NCI-H2196 treated with DMSO at 0.1 percent for 48 hours (cell line): ENCODE data around the gene ASB9.
A peak's percentile ranks its signal among the peaks of the same experiment; 100 is the strongest.
"Not testable (repeated sequence)": the region's sequence is repeated elsewhere in the genome, so short reads cannot be mapped to it uniquely, and the experiment has no call there.

Experiments
- DNase-seq: peaks from one replicate; lab custom pipeline; 2025; ENCODE audit not compliant: unreplicated experiment; lab: John Stamatoyannopoulos, UW

The ASB9 gene

GRCh38 chrX:15269618-15270521 lies at the start of gene ASB9:
ASB9 (minus strand) TSS chrX:15270083; CDS start chrX:15269874, 209 bp downstream.
- peak; percentile 40 for DNase-seq

DNA sequence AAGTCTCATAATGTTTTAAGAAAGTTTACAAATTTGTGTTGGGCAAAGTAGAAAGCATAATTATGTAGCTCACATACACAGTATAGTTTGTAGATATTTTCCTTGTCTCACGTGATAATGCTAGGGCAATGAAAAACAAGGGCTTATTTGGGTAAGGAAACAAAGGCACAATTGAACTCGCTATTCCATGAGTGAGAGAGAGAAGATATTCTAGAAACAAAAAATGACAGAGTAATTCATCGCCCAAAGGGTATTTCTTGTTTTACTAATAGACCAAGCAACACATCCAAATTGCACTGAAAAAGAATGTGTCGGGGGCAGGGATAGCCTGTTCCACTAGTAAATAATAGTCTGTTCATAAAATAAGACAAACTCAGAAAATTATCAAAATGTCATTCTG lies 49.2 kb upstream of the ASB9 start:
- DNase-seq = no peak

DNA sequence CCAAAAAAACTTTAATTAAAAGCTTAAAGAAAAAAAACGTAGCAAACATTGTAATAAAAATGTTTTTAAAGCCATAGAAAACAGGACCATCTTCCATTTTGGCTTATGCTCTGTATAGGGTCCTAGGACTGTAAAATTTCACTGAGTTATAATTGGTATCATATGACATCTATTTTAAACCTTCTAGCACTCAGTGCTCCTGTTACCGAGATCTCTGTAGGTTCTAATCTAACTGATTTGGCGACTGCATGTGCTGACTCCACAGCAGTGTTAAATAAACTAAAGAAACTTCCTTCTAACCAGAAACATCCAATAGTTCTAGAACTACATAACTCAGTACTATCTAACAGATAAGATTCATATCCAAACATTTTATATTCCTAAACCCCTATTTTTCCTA lies 45.6 kb upstream of the ASB9 start, which contains the start of gene ASB11:
Gene ASB11, minus strand, starts transcription at position 132 of the 400 bp plus-strand sequence. Its CDS starts 35 bp downstream, at position 97.
- DNase-seq = no peak

- no peak for DNase-seq
Measured at GRCh38 chrX:15314472-15314871, 44.6 kb upstream of the ASB9 start.

GRCh38 chrX:15311119-15311518 lies 41.2 kb upstream of the ASB9 start:
- DNase-seq = no peak

DNA sequence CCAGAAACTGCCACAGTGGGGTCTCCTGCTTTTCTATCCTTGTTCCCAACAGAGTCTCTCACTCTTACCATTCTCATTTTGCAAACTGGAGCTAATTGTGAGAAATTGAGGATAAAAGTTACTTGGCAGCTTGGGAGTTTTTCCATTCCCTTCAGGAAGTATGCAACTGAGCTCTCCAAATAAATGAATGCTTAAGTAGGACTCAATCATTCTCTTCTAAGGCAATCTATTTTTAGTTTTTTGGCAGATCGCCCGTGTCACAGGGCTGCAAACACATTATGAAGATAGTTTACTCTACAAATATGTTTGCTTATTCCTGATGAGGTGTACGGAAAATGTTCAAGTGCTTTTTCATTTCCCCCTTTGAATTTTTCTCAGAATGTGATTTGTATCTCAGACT lies 40.2 kb upstream of the ASB9 start:
- DNase-seq = no peak

- DNase-seq = not testable (repeated sequence)
Measured at GRCh38 chrX:15305899-15306298, 36.0 kb upstream of the ASB9 start.

GRCh38 chrX:15301924-15302323 lies 32.0 kb upstream of the ASB9 start:
- no peak for DNase-seq

- no peak for DNase-seq
Measured at GRCh38 chrX:15299941-15300851, 30.3 kb upstream of the ASB9 start.

DNA sequence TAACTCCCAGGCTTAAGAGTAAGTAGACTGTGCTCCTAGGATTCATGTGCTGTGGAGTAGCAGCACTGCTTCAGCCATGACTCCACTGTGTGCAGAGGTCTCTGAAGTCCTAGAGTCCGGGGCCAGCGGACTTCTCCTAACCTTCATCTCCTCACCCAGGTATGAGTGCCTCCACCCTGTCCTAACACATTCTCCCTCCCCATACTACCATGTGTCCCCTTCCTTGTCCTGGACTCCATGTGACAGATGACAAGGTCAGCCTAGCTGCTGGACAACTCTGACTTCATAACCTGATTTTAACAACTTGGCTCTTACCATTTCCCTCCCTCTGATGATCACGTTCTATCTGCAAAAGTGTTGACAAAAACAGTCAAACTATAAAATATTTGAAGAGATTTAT lies 28.9 kb upstream of the ASB9 start:
- no peak for DNase-seq

DNA sequence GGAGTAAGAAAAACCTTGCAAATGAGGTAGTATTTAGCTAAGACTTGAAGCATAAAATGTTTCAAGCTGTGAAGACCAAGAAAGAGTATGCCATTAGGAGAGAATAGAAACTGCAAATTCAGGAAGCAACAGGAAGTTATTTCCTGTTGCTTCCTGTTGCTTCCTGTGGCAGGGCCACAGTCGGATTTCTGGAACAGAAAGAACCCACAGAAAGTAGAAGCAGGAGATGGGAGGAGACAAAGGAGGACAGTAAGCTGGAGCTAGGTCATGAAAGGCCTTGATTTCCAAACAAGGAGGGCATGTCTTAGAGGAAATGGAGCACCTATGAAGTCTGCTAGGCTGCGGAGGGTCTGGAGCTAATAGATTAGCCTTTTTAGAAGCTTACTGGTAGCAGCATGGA lies 28.3 kb upstream of the ASB9 start:
- DNase-seq = no peak

GRCh38 chrX:15293451-15293850 lies 23.6 kb upstream of the ASB9 start:
- DNase-seq = no peak

- no peak for DNase-seq
Measured at GRCh38 chrX:15292861-15293260, 23.0 kb upstream of the ASB9 start.

GRCh38 chrX:15277604-15278003 lies 7.7 kb upstream of the ASB9 start:
- DNase-seq = no peak

GRCh38 chrX:15274946-15275345 lies 5.1 kb upstream of the ASB9 start:
- no peak for DNase-seq

DNA sequence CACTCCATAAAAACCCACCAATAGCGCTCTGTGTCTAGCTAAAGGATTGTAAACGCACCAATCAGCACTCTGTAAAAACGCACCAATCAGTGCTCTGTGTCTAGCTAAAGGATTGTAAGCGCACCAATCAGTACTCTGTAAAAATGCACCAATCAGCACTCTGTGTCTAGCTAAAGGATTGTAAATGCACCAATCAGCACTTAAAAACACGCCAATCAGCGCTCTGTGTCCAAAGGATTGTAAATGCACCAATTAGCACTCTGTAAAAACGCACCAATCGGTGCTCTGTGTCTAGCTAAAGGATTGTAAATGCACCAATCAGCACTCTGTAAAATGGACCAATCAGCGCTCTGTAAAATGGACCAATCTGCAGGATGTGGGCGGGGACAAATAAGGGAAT lies 3.4 kb upstream of the ASB9 start:
- DNase-seq = not testable (repeated sequence)

GRCh38 chrX:15271757-15272156 lies 1.9 kb upstream of the ASB9 start:
- no peak for DNase-seq

DNA sequence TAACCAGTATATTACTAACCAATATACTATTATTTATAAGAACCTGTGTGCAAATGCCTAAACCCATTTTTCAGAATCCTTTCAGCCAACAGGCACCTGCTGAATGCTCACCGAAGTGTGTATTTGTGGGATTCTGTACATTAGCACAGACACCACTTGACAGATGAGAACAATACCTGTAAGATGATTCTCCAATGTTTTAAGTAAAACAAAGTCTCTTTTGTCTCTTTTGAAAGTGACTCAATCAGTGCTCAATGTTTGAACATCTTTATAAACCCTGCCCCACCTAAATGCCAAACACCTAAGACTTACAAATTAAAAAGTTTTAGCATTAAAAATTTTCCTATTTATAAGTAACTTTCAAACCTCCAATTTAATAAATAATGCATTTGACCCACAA lies 763 bp downstream of the ASB9 start:
- DNase-seq = no peak

GRCh38 chrX:15254852-15255251 lies 15.0 kb downstream of the ASB9 start:
- no peak for DNase-seq

GRCh38 chrX:15245896-15246295 lies 24.0 kb downstream of the ASB9 start:
- no peak for DNase-seq

DNA sequence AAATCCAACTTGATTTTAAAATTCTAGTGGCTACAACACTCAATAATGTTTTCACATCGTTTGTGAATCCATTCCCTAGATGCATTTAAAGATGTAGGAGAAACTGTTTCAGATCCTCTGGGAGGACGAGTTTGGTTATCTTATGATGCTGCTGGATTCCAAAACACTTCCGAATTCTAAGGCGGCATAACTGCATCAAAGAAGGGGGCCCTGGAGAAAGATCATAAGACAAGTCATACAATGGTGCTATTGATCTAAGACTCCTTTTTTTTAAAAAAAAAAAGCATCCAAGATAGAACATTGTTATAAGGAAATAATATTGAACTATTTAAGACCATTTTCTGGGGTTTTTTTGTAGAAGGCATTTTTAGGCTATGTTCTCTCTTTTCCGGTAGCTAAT lies 25.5 kb downstream of the ASB9 start:
- DNase-seq = no peak
